Pancreas (tissue), 10 donors: Measurements from ENCODE around the gene GBP1. TPM values are rescaled to one million over a fixed set of nuclear protein-coding genes. Genes with fewer than 3 reads are reported as not detected.
A peak's percentile ranks its signal among the peaks of the same experiment; 100 is the strongest.
"Not testable (repeated sequence)": the region's sequence is repeated elsewhere in the genome, so short reads cannot be mapped to it uniquely, and the experiment has no call there.

Experiments
- ATAC-seq, 4 donors: fragments of 200-7000 bp; cut with Tn5 transposase; one replicate each; pipeline versions ENCODE4 v1.8.0 to v1.9.1; 2020; ENCODE audit warnings: mild to moderate bottlenecking in 4 of 4, moderate library complexity in 4 of 4
- DNase-seq, 6 donors: peaks; one replicate each; pipeline ENCODE4 v3.0.0-alpha.2; 2020
- FAIRE-seq: peaks from 2 replicates; lab custom pipeline; 2012; peaks lifted over from hg19 to GRCh38; lab: Jason Lieb, UNC
- H3K27ac ChIP-seq, 4 donors: fragments of 200-600 bp; sonication (generic); 1 replicate in 3 of 4; 2 replicates in 1 of 4; pipeline versions ENCODE4 v1.5.0 to v1.8.0; 2020
- H3K27me3 ChIP-seq, 4 donors: fragments of 200-600 bp; one replicate each; pipeline ENCODE4 v1.8.0; 2021
- H3K36me3 ChIP-seq, 3 donors: fragments of 200-600 bp; sonication (generic) in 1 of 3; one replicate each; pipeline versions ENCODE4 v1.5.0 to v1.8.0; 2020 to 2021
- H3K4me1 ChIP-seq, 3 donors: fragments of 200-600 bp; one replicate each; pipeline ENCODE4 v1.8.0; 2021
- H3K4me3 ChIP-seq, 4 donors: fragments of 200-600 bp; sonication (generic) in 2 of 4; one replicate each; pipeline versions ENCODE4 v1.5.0 to v1.8.0; 2020 to 2021
- H3K9me3 ChIP-seq, 4 donors: fragments of 200-600 bp; one replicate each; pipeline ENCODE4 v1.8.0; 2021
- CTCF ChIP-seq, 4 donors: fragments of 200-600 bp; sonication (generic) in 3 of 4; IDR thresholded peaks; one replicate each; pipeline versions ENCODE4 v1.5.0 to v1.8.0; 2021; ENCODE audit warnings: antibody characterized with exemption in 4 of 4
- WGBS, 2 donors: extraction: QIAGEN DNeasy Blood & Tissue Kit; methylation state at CpG; one replicate each; pipeline ENCODE4 v1.1.7; 2013; 5-methylcytosine and 5-hydroxymethylcytosine counted together
- intact Hi-C, 3 donors: fragments of 100-400 bp; cut with DNase I; formaldehyde crosslinking; loops; one replicate each; pipeline versions ENCODE4 v1.11.1 to v1.14.2; 2022
- polyA plus RNA-seq, 2 donors: library from polyadenylated mRNA; stranded (reverse); fragments of 200-250 nt; gene quantifications; one replicate each; pipeline ENCODE4 v1.2.3, GENCODE V29; 2013
- total RNA-seq, 6 donors: library from RNA; stranded (reverse); fragmentation: NEBNext Ultra II Directional in 4 of 6; extraction: Animal tissue kit (Norgen Biotek cat#: 25700) in 4 of 6; gene quantifications; one replicate each; pipeline versions ENCODE4 v1.2.1 to v1.2.4, GENCODE V29; 2021 to 2023
- donor health status: healthy with polysubstance abuse.
- donor health status: DM: no; HTN: no; CAD: no; lungs with moderate emphysema.
- donor health status: DM: no; HTN: no; CAD: no.
- donor health status: control.
- donor health status: control.
- donor health status: Bipolar disorder and iron deficiency.
- donor health status: DM: yes; HTN: yes; CAD: no.
- donor health status: DM: no; HTN: no; CAD: no.
- donor health status: DM: no; HTN: no; CAD: no.
- donor health status: DM: yes; HTN: yes; CAD: no.

The GBP1 gene
- total and polyA plus RNA-seq, 8 donors = 1.3 to 8.5 (median 3.6) TPM

GRCh38 chr1:89089962-89090361 lies 25.0 kb upstream of the GBP1 start:
- intact Hi-C loops = no loop called here
- FAIRE-seq = no peak
- Histone ChIP-seq H3K36me3 (no peaks in the 10 kb centered on the region), H3K27ac (no peak overlapping the region), H3K9me3 (no peaks in the 10 kb centered on the region), H3K4me1 (no peaks in the 10 kb centered on the region), H3K4me3 (no peak overlapping the region), H3K27me3 (no peaks in the 10 kb centered on the region)
- no peak for ATAC-seq
- DNase-seq = no peak
- TF ChIP-seq CTCF (IDR thresholded peaks at IDR 0.05) = no peak
- 78% methylated on average over 1 of the region's 1 CpG for WGBS, 2 donors

- no peak for DNase-seq
Measured at GRCh38 chr1:89088572-89088971, 23.6 kb upstream of the GBP1 start.

GRCh38 chr1:89087241-89087640 lies 22.2 kb upstream of the GBP1 start:
- Histone ChIP-seq H3K9me3 (no peaks in the 10 kb centered on the region), H3K4me3 (no peak overlapping the region), H3K36me3 (no peaks in the 10 kb centered on the region), H3K27me3 (no peaks in the 10 kb centered on the region), H3K4me1 (no peaks in the 10 kb centered on the region), H3K27ac (no peak overlapping the region)
- no peak for TF ChIP-seq CTCF (IDR thresholded peaks at IDR 0.05)
- FAIRE-seq (no peak), DNase-seq (no peak), ATAC-seq (no peak)
- 61 to 66% methylated on average over 8 of the region's 8 CpGs for WGBS, 2 donors
- intact Hi-C loops = no loop called here

More at GRCh38 chr1:89088572-89088971, 23.6 kb upstream of the GBP1 start:
- intact Hi-C loops = no loop called here
- Histone ChIP-seq H3K27me3 (no peaks in the 10 kb centered on the region), H3K4me1 (no peaks in the 10 kb centered on the region), H3K27ac (no peak overlapping the region), H3K4me3 (no peak overlapping the region), H3K36me3 (no peaks in the 10 kb centered on the region), H3K9me3 (no peaks in the 10 kb centered on the region)
- FAIRE-seq (no peak), ATAC-seq (peak in 1 of 4 donors; percentile 27)
- no peak for TF ChIP-seq CTCF (IDR thresholded peaks at IDR 0.05)
- 69 to 71% methylated on average over 10 of the region's 10 CpGs for WGBS, 2 donors

- Histone ChIP-seq H3K9me3 (no peaks in the 10 kb centered on the region), H3K4me1 (no peaks in the 10 kb centered on the region), H3K36me3 (no peaks in the 10 kb centered on the region), H3K27ac (no peak overlapping the region), H3K27me3 (no peaks in the 10 kb centered on the region), H3K4me3 (no peak overlapping the region)
- ATAC-seq = peak in 1 of 4 donors; percentile 60
- peak in 1 of 4 donors; percentile 42 for TF ChIP-seq CTCF (IDR thresholded peaks at IDR 0.05)
- intact Hi-C loops = no loop called here
- no peak for DNase-seq
- FAIRE-seq = peak; percentile 32
Measured at GRCh38 chr1:89085781-89086180, 20.8 kb upstream of the GBP1 start.

DNA sequence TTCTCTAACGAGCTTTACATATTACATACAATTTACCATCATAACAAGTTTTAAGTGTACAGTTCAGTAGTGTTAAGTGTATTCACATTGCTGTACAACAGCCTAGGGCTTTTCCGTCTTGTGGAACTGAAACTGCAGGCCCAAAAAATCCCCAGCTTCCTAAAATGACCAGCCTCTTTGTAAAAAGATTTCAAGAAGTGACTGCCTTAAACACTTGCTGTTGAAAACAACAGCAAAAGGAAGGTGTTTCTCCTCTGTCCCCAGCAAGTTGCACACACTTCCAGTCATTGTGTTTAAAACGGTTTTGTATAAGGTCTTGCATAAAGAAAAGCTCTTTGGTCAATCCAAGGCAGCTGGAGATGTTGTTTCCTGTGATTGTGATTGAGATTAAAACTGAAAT lies 16.0 kb upstream of the GBP1 start:
- H3K4me1 ChIP-seq = no peaks in the 10 kb centered on the region
- intact Hi-C loops = no loop called here
- FAIRE-seq = no peak
- no peak for TF ChIP-seq CTCF (IDR thresholded peaks at IDR 0.05)
- no peaks in the 10 kb centered on the region for H3K9me3 ChIP-seq
- ATAC-seq = peak in 1 of 4 donors; percentile 52
- WGBS, 2 donors = 37 to 63% methylated on average over 3 of the region's 3 CpGs
- no peak for DNase-seq
- no peaks in the 10 kb centered on the region for H3K27me3 ChIP-seq
- H3K27ac ChIP-seq = no peak overlapping the region
- no peaks in the 10 kb centered on the region for H3K36me3 ChIP-seq
- H3K4me3 ChIP-seq = no peak overlapping the region

GRCh38 chr1:89080068-89080467 lies 15.1 kb upstream of the GBP1 start:
- H3K27ac ChIP-seq, H3K27me3 ChIP-seq, H3K4me3 ChIP-seq, H3K9me3 ChIP-seq, ATAC-seq, H3K4me1 ChIP-seq, DNase-seq, intact Hi-C loops, FAIRE-seq, H3K36me3 ChIP-seq: not testable (repeated sequence)
- WGBS, 2 donors = 88 to 91% methylated on average over 7 of the region's 7 CpGs

GRCh38 chr1:89072466-89073065 lies 7.6 kb upstream of the GBP1 start:
- H3K27ac ChIP-seq, H3K9me3 ChIP-seq, H3K4me3 ChIP-seq, H3K36me3 ChIP-seq, ATAC-seq, FAIRE-seq, H3K27me3 ChIP-seq, intact Hi-C loops, H3K4me1 ChIP-seq: not testable (repeated sequence)
- WGBS, 2 donors = 63 to 70% methylated on average over 8 of the region's 8 CpGs
- DNase-seq = peak in 1 of 6 donors; percentile 16
